Endothelial cell of umbilical vein (primary cell): ENCODE data around the gene LAMA4. TPM values are rescaled to one million over a fixed set of nuclear protein-coding genes. Genes with fewer than 3 reads are reported as not detected.

Experiments used
- BruUV-seq: library from RNA; stranded (reverse); fragments of 400-500 nt; replicated peaks from 2 replicates; lab custom pipeline; 2021; lab: Mats Ljungman, UMichigan
- CTCF ChIA-PET: fragments of 300-600, 350-600 bp; sonication (Branson Sonifier 250); formaldehyde crosslinking; loops from one replicate; lab custom pipeline; 2021; ENCODE audit warnings: antibody characterized with exemption, inconsistent platforms; lab: Charles Lee
- POLR2A ChIA-PET: fragments of 300-600, 350-600 bp; sonication (Branson Sonifier 250); formaldehyde crosslinking; loops from one replicate; lab custom pipeline; 2021; ENCODE audit warnings: antibody characterized with exemption, inconsistent platforms; lab: Charles Lee
- DNase-seq: peaks from one replicate; pipeline ENCODE4 v3.0.0-alpha.2; 2011; ENCODE audit warnings: low read depth, low spot score
- FAIRE-seq: peaks from 2 replicates; lab custom pipeline; 2011; peaks lifted over from hg19 to GRCh38; lab: Jason Lieb, UNC
- H2AFZ ChIP-seq: 2 replicates; pipeline ENCODE4 v1.6.0; 2012; ENCODE audit warnings: low read depth, low read length, control low read depth, inconsistent platforms
- H3K27ac ChIP-seq: 2 replicates; pipeline ENCODE4 v1.5.1; 2011; ENCODE audit warnings: low read depth, mild to moderate bottlenecking, control low read depth, low read length, moderate library complexity; ENCODE audit not compliant: insufficient read depth
- H3K27me3 ChIP-seq, 2 experiments: 2 replicates each; pipeline versions ENCODE4 v1.6.0 to v1.6.1; 2011; ENCODE audit warnings: low read length in 2 of 2, mixed read lengths in 1 of 2; ENCODE audit not compliant: control insufficient read depth in 2 of 2, insufficient read depth in 2 of 2
- H3K36me3 ChIP-seq, 2 experiments: 2 replicates in 1 of 2; 3 replicates in 1 of 2; pipeline ENCODE4 v1.5.1; 2011; ENCODE audit warnings: low read length in 2 of 2, mild to moderate bottlenecking in 1 of 2, moderate library complexity in 1 of 2; ENCODE audit not compliant: control insufficient read depth in 2 of 2, insufficient read depth in 2 of 2; ENCODE audit errors: extremely low read depth in 1 of 2
- H3K4me1 ChIP-seq: 3 replicates; pipeline ENCODE4 v1.5.1; 2011; ENCODE audit warnings: mild to moderate bottlenecking, low read length; ENCODE audit not compliant: control insufficient read depth, insufficient read depth; ENCODE audit errors: extremely low read depth
- H3K4me2 ChIP-seq: 2 replicates; pipeline ENCODE4 v1.6.1; 2011; ENCODE audit warnings: low read length, control low read depth, mixed read lengths; ENCODE audit not compliant: insufficient read depth
- H3K4me3 ChIP-seq, 3 experiments: fragments of 200-600 bp in 1 of 3; sonication (generic), shearing (Covaris generic) in 1 of 3; replicated peaks in 1 of 3; 2 replicates each; pipeline ENCODE4 v1.5.1; 2011 to 2016; ENCODE audit warnings: control low read depth in 3 of 3, low read length in 3 of 3, mild to moderate bottlenecking in 2 of 3, inconsistent platforms in 1 of 3, low read depth in 1 of 3, moderate library complexity in 1 of 3; ENCODE audit not compliant: insufficient read depth in 1 of 3
- H3K79me2 ChIP-seq: 2 replicates; pipeline ENCODE4 v1.6.0; 2012; ENCODE audit warnings: low read length, inconsistent platforms; ENCODE audit not compliant: control insufficient read depth, insufficient read depth
- H3K9ac ChIP-seq: replicated peaks from 2 replicates; pipeline ENCODE3; 2011; ENCODE audit warnings: low read length, control low read depth; ENCODE audit not compliant: insufficient read depth; ENCODE audit errors: extremely low read depth
- H3K9me1 ChIP-seq: replicated peaks from 3 replicates; pipeline ENCODE4 v1.6.0; 2011; ENCODE audit warnings: mild to moderate bottlenecking, low read length; ENCODE audit not compliant: control insufficient read depth, insufficient read depth; ENCODE audit errors: extremely low read depth
- H3K9me3 ChIP-seq: replicated peaks from 2 replicates; pipeline ENCODE4 v1.5.1; 2012; ENCODE audit warnings: low read length, inconsistent platforms; ENCODE audit not compliant: control insufficient read depth, insufficient read depth
- H4K20me1 ChIP-seq: replicated peaks from 2 replicates; pipeline ENCODE3; 2011; ENCODE audit warnings: mild to moderate bottlenecking, low read length; ENCODE audit not compliant: control insufficient read depth, insufficient read depth; ENCODE audit errors: extremely low read depth
- CTCF ChIP-seq, 2 donors: IDR thresholded peaks; 1 replicate in 1 of 2; 2 replicates in 1 of 2; pipeline ENCODE4 v1.5.1; 2011; ENCODE audit warnings: low read length in 2 of 2, mild to moderate bottlenecking in 2 of 2, moderate library complexity in 2 of 2, control low read depth in 1 of 2, inconsistent platforms in 1 of 2, low read depth in 1 of 2; ENCODE audit not compliant: insufficient read depth in 1 of 2; ENCODE audit errors: extremely low read depth in 1 of 2
- EZH2 ChIP-seq: IDR thresholded peaks from 2 replicates; pipeline ENCODE4 v1.6.1; 2012; ENCODE audit warnings: borderline replicate concordance, low read depth, mild to moderate bottlenecking, moderate library complexity, low read length, inconsistent platforms; ENCODE audit not compliant: severe bottlenecking
- FOS ChIP-seq: IDR thresholded peaks from 2 replicates; pipeline ENCODE4 v1.6.1; 2011; ENCODE audit warnings: mild to moderate bottlenecking, low read length, moderate library complexity, borderline replicate concordance; ENCODE audit not compliant: insufficient read depth
- GATA2 ChIP-seq: IDR thresholded peaks from 2 replicates; pipeline ENCODE4 v1.7.0; 2011; ENCODE audit warnings: low read depth, mild to moderate bottlenecking, moderate library complexity, mixed read lengths, low read length; ENCODE audit not compliant: insufficient read length, insufficient read depth
- JUN ChIP-seq: IDR thresholded peaks from 2 replicates; pipeline ENCODE4 v1.6.1; 2011; ENCODE audit warnings: borderline replicate concordance, low read depth; ENCODE audit not compliant: insufficient read length, insufficient read depth
- MAX ChIP-seq: IDR thresholded peaks from 2 replicates; pipeline ENCODE4 v1.6.1; 2011; ENCODE audit not compliant: insufficient read depth, insufficient read length
- MYC ChIP-seq: IDR thresholded peaks from one replicate; pipeline ENCODE4 v1.6.1; 2011; ENCODE audit warnings: mild to moderate bottlenecking, low read depth, low read length
- POLR2A ChIP-seq: IDR thresholded peaks from 2 replicates; pipeline ENCODE4 v1.6.1; 2012; ENCODE audit warnings: low read depth, mild to moderate bottlenecking, control low read depth, low read length
- POLR2AphosphoS5 ChIP-seq: IDR thresholded peaks from 2 replicates; pipeline ENCODE4 v1.6.1; 2012; ENCODE audit warnings: low read depth, mild to moderate bottlenecking, control low read depth, low read length, moderate library complexity; ENCODE audit not compliant: insufficient read depth
- dilution Hi-C: fragments of 300-500 bp; cut with MboI; formaldehyde crosslinking; loops from one replicate; pipeline ENCODE4 v1.15.0; 2019; ENCODE audit warnings: low sequenced_read_pairs; ENCODE audit not compliant: extremely low pct_ligation_motif_present
- intact Hi-C: fragments of 100-400 bp; cut with micrococcal nuclease; formaldehyde crosslinking; loops from one replicate; pipeline ENCODE4 v1.10.0; 2022
- polyA plus RNA-seq, 4 experiments: library from polyadenylated mRNA; depleted of rRNA in 3 of 4; stranded (reverse) in 3 of 4; unstranded in 1 of 4; fragments of >200 nt; gene quantifications; 2 replicates each; pipeline versions ENCODE4 v1.2.1 to v1.2.3, GENCODE V29; 2011 to 2012; ENCODE audit warnings: missing spikeins in 1 of 4
- total RNA-seq: library from RNA; stranded (reverse); gene quantifications from 2 replicates; pipeline ENCODE4 v1.2.3, GENCODE V29; 2021

The LAMA4 gene
- total and polyA plus RNA-seq, 2 donors (not counting 3 experiments of a cell fraction or from before 2014, with no cell fraction given): 384 to 629 TPM

GRCh38 chr6:112081569-112081968 is 172.8 kb downstream of the LAMA4 start:
- dilution Hi-C loops: no loop called here

More at GRCh38 chr6:112081569-112081968, 172.8 kb downstream of the LAMA4 start:
- no peaks in the 10 kb centered on the region for H3K9me1 ChIP-seq
- H4K20me1 ChIP-seq: no peaks in the 10 kb centered on the region
- H3K36me3 ChIP-seq: peaks cover 0 to 10% of the 10 kb centered on the region in 2 experiments
- peaks cover 5% of the 10 kb centered on the region for H3K4me1 ChIP-seq
- H3K4me2 ChIP-seq: no peak overlapping the region
- H2AFZ ChIP-seq: no peak overlapping the region
- FAIRE-seq (no peak), DNase-seq (no peak)
- no TSS peak for BruUV-seq
- intact Hi-C loops: no loop called here
- no peak overlapping the region for H3K4me3 ChIP-seq
- no peak overlapping the region for H3K9ac ChIP-seq
- CTCF ChIA-PET: no interaction called here
- POLR2A ChIA-PET: no interaction called here
- peaks cover under 1% of the 10 kb centered on the region for H3K79me2 ChIP-seq
- TF ChIP-seq FOS (no peak), MYC (no peak), JUN (no peak), MAX (no peak), POLR2A (no peak), EZH2 (no peak), GATA2 (no peak), POLR2AphosphoS5 (no peak), CTCF (IDR thresholded peaks at IDR 0.05; ENCODE audit: extremely low read depth in 1 of 2, insufficient read depth in 1 of 2, low read depth in 1 of 2, low read length in 2 of 2) (no peak)
- H3K9me3 ChIP-seq: no peaks in the 10 kb centered on the region
- H3K27me3 ChIP-seq: no peaks in the 10 kb centered on the region
- H3K27ac ChIP-seq: no peak overlapping the region
